Duodenal mucosa (tissue), 2 donors: ENCODE data around the gene LRFN5.

Experiments
- H3K27ac ChIP-seq: one replicate; pipeline ENCODE4 v1.7.0; 2013; ENCODE audit warnings: low read depth, low read length
- H3K27me3 ChIP-seq, 2 donors: one replicate each; pipeline ENCODE4 v1.7.0; 2013; ENCODE audit warnings: low read length in 2 of 2, control low read depth in 1 of 2; ENCODE audit not compliant: insufficient read depth in 2 of 2, control insufficient read depth in 1 of 2
- H3K36me3 ChIP-seq, 2 donors: one replicate each; pipeline ENCODE4 v1.7.0; 2013; ENCODE audit warnings: low read length in 2 of 2, control low read depth in 1 of 2; ENCODE audit not compliant: insufficient read depth in 2 of 2, control insufficient read depth in 1 of 2
- H3K4me1 ChIP-seq, 2 donors: one replicate each; pipeline ENCODE4 v1.7.0; 2013; ENCODE audit warnings: low read length in 2 of 2, control low read depth in 1 of 2; ENCODE audit not compliant: insufficient read depth in 2 of 2, control insufficient read depth in 1 of 2
- H3K4me3 ChIP-seq, 2 donors: one replicate each; pipeline ENCODE4 v1.7.0; 2013; ENCODE audit warnings: low read length in 2 of 2, low read depth in 1 of 2
- H3K9ac ChIP-seq, 2 donors: one replicate each; pipeline ENCODE4 v1.7.0; 2013; ENCODE audit warnings: low read length in 2 of 2, low read depth in 1 of 2
- H3K9me3 ChIP-seq, 2 donors: one replicate each; pipeline ENCODE4 v1.7.0; 2013; ENCODE audit warnings: low read length in 2 of 2, control low read depth in 1 of 2; ENCODE audit not compliant: control insufficient read depth in 1 of 2

Gene LRFN5

GRCh38 chr14:41636492-41637392 is 30.1 kb downstream of the LRFN5 start:
- H3K4me1 ChIP-seq: no peaks in the 10 kb centered on the region
- no peaks in the 10 kb centered on the region for H3K27me3 ChIP-seq
- no peak overlapping the region for H3K27ac ChIP-seq
- H3K9me3 ChIP-seq: no peaks in the 10 kb centered on the region
- no peak overlapping the region for H3K4me3 ChIP-seq
- H3K9ac ChIP-seq: no peak overlapping the region
- no peaks in the 10 kb centered on the region for H3K36me3 ChIP-seq

GRCh38 chr14:41641690-41642089 is 35.0 kb downstream of the LRFN5 start:
- Histone ChIP-seq H3K9ac (no peak overlapping the region), H3K27me3 (no peaks in the 10 kb centered on the region), H3K9me3 (no peaks in the 10 kb centered on the region), H3K36me3 (no peaks in the 10 kb centered on the region), H3K4me3 (no peak overlapping the region), H3K27ac (no peak overlapping the region), H3K4me1 (no peaks in the 10 kb centered on the region)

GRCh38 chr14:41642367-41642766 is 35.7 kb downstream of the LRFN5 start:
- H3K4me1 ChIP-seq: no peaks in the 10 kb centered on the region
- no peaks in the 10 kb centered on the region for H3K27me3 ChIP-seq
- no peaks in the 10 kb centered on the region for H3K36me3 ChIP-seq
- no peak overlapping the region for H3K4me3 ChIP-seq
- H3K9me3 ChIP-seq: no peaks in the 10 kb centered on the region
- H3K27ac ChIP-seq: no peak overlapping the region
- H3K9ac ChIP-seq: no peak overlapping the region

- no peak overlapping the region for H3K27ac ChIP-seq
- H3K9me3 ChIP-seq: no peaks in the 10 kb centered on the region
- H3K4me1 ChIP-seq: no peaks in the 10 kb centered on the region
- no peaks in the 10 kb centered on the region for H3K27me3 ChIP-seq
- H3K4me3 ChIP-seq: no peak overlapping the region
- H3K9ac ChIP-seq: no peak overlapping the region
- H3K36me3 ChIP-seq: no peaks in the 10 kb centered on the region
These were observed 36.1 kb downstream of the LRFN5 start for GRCh38 chr14:41642789-41643188.

GRCh38 chr14:41644606-41645005 is 37.9 kb downstream of the LRFN5 start:
- H3K36me3 ChIP-seq: no peaks in the 10 kb centered on the region
- no peak overlapping the region for H3K4me3 ChIP-seq
- H3K9ac ChIP-seq: no peak overlapping the region
- H3K27ac ChIP-seq: no peak overlapping the region
- no peaks in the 10 kb centered on the region for H3K9me3 ChIP-seq
- H3K4me1 ChIP-seq: no peaks in the 10 kb centered on the region
- H3K27me3 ChIP-seq: no peaks in the 10 kb centered on the region

- H3K4me1 ChIP-seq: no peaks in the 10 kb centered on the region
- H3K36me3 ChIP-seq: no peaks in the 10 kb centered on the region
- H3K9me3 ChIP-seq: no peaks in the 10 kb centered on the region
- no peak overlapping the region for H3K4me3 ChIP-seq
- no peaks in the 10 kb centered on the region for H3K27me3 ChIP-seq
- no peak overlapping the region for H3K9ac ChIP-seq
- H3K27ac ChIP-seq: no peak overlapping the region
These were observed 44.1 kb downstream of the LRFN5 start for GRCh38 chr14:41650802-41651201.

GRCh38 chr14:41654196-41654595 is 47.5 kb downstream of the LRFN5 start:
- H3K27ac ChIP-seq: no peak overlapping the region
- no peaks in the 10 kb centered on the region for H3K9me3 ChIP-seq
- no peaks in the 10 kb centered on the region for H3K36me3 ChIP-seq
- no peaks in the 10 kb centered on the region for H3K4me1 ChIP-seq
- no peak overlapping the region for H3K4me3 ChIP-seq
- no peak overlapping the region for H3K9ac ChIP-seq
- no peaks in the 10 kb centered on the region for H3K27me3 ChIP-seq

GRCh38 chr14:41662780-41663472 is 56.2 kb downstream of the LRFN5 start:
- Histone ChIP-seq H3K9ac (no peak overlapping the region), H3K27me3 (no peaks in the 10 kb centered on the region), H3K9me3 (no peaks in the 10 kb centered on the region), H3K27ac (no peak overlapping the region), H3K36me3 (no peaks in the 10 kb centered on the region), H3K4me3 (no peak overlapping the region), H3K4me1 (no peaks in the 10 kb centered on the region)

- H3K4me1 ChIP-seq: no peaks in the 10 kb centered on the region
- no peak overlapping the region for H3K4me3 ChIP-seq
- H3K9me3 ChIP-seq: no peaks in the 10 kb centered on the region
These were observed 56.8 kb downstream of the LRFN5 start for GRCh38 chr14:41663473-41663850.

GRCh38 chr14:41666301-41666700 is 59.6 kb downstream of the LRFN5 start:
- H3K27me3 ChIP-seq: no peaks in the 10 kb centered on the region
- no peaks in the 10 kb centered on the region for H3K4me1 ChIP-seq
- H3K9me3 ChIP-seq: no peaks in the 10 kb centered on the region
- no peak overlapping the region for H3K9ac ChIP-seq
- H3K27ac ChIP-seq: no peak overlapping the region
- no peaks in the 10 kb centered on the region for H3K36me3 ChIP-seq
- H3K4me3 ChIP-seq: no peak overlapping the region

More at GRCh38 chr14:41663473-41663850, 56.8 kb downstream of the LRFN5 start:
- H3K36me3 ChIP-seq: no peaks in the 10 kb centered on the region
- no peak overlapping the region for H3K9ac ChIP-seq
- H3K27me3 ChIP-seq: no peaks in the 10 kb centered on the region
- H3K27ac ChIP-seq: no peak overlapping the region
